ENCODE data around the gene BCAP31. TPM values are rescaled to one million over a fixed set of nuclear protein-coding genes. Genes with fewer than 3 reads are reported as not detected.

Gene BCAP31
- total and polyA plus RNA-seq, 2 of the 13 experiments (the other 11 are each of a cell fraction or from before 2014, with no cell fraction given): 139 to 178 TPM

- TF ChIP-seq, protein P1, sequence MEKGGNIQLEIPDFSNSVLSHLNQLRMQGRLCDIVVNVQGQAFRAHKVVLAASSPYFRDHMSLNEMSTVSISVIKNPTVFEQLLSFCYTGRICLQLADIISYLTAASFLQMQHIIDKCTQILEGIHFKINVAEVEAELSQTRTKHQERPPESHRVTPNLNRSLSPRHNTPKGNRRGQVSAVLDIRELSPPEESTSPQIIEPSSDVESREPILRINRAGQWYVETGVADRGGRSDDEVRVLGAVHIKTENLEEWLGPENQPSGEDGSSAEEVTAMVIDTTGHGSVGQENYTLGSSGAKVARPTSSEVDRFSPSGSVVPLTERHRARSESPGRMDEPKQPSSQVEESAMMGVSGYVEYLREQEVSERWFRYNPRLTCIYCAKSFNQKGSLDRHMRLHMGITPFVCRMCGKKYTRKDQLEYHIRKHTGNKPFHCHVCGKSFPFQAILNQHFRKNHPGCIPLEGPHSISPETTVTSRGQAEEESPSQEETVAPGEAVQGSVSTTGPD (CRISPR knock-in tag; IDR thresholded peaks at IDR 0.05): no peak
- TF ChIP-seq ZNF891 (CRISPR knock-in tag; IDR thresholded peaks at IDR 0.05) (0 out of 2 replicates have a peak, but pooled peaks have one; percentile 22), GMEB2 (CRISPR knock-in tag; IDR thresholded peaks at IDR 0.05; ENCODE audit: low read depth) (no peak), ZNF614 (CRISPR knock-in tag; IDR thresholded peaks at IDR 0.05; ENCODE audit: borderline replicate concordance) (no peak; the same call in 1 of the 2 replicates), SRY (CRISPR knock-in tag; IDR thresholded peaks at IDR 0.05) (peak; percentile 25; the same call in 1 of the 2 replicates), EP300 (IDR thresholded peaks at IDR 0.05; ENCODE audit: low read depth in 2 of 2, low read length in 2 of 2) (0 out of 4 replicates have a peak, but pooled peaks of 1 of the 2 experiments have one; percentile 18), EP300 (CRISPR knock-in tag; IDR thresholded peaks at IDR 0.05; ENCODE audit: borderline replicate concordance) (no peak), PHF20 (CRISPR knock-in tag; IDR thresholded peaks at IDR 0.05) (peak; percentile 36; the same call in 1 of the 2 replicates), PITX1 (CRISPR knock-in tag; IDR thresholded peaks at IDR 0.05) (0 out of 2 replicates have a peak, but pooled peaks have one; percentile 39), ZBTB39 (CRISPR knock-in tag; IDR thresholded peaks at IDR 0.05) (no peak), SATB2 (CRISPR knock-in tag; IDR thresholded peaks at IDR 0.05) (no peak), TGIF2 (CRISPR knock-in tag; IDR thresholded peaks at IDR 0.05) (0 out of 2 replicates have a peak, but pooled peaks have one; percentile 44), GFI1 (CRISPR knock-in tag; IDR thresholded peaks at IDR 0.05; ENCODE audit: borderline replicate concordance) (no peak), MIER3 (CRISPR knock-in tag; IDR thresholded peaks at IDR 0.05; ENCODE audit: borderline replicate concordance) (no peak), MAX (IDR thresholded peaks at IDR 0.05) (no peak), ZNF280B (CRISPR knock-in tag; IDR thresholded peaks at IDR 0.05; ENCODE audit: borderline replicate concordance) (0 out of 2 replicates have a peak, but pooled peaks have one; percentile 48), SALL1 (CRISPR knock-in tag; IDR thresholded peaks at IDR 0.05) (peak; percentile 60)
- TF ChIP-seq, protein P2, sequence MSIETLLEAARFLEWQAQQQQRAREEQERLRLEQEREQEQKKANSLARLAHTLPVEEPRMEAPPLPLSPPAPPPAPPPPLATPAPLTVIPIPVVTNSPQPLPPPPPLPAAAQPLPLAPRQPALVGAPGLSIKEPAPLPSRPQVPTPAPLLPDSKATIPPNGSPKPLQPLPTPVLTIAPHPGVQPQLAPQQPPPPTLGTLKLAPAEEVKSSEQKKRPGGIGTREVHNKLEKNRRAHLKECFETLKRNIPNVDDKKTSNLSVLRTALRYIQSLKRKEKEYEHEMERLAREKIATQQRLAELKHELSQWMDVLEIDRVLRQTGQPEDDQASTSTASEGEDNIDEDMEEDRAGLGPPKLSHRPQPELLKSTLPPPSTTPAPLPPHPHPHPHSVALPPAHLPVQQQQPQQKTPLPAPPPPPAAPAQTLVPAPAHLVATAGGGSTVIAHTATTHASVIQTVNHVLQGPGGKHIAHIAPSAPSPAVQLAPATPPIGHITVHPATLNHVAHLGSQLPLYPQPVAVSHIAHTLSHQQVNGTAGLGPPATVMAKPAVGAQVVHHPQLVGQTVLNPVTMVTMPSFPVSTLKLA (IDR thresholded peaks at IDR 0.05): peak; percentile 48; the same call in 1 of the 2 replicates
Measured at GRCh38 chrX:153723351-153724251, 586 bp downstream of the BCAP31 start (continued).

Measured in HepG2 (cell line).